ENCODE data around the gene UBE2D4. TPM values are rescaled to one million over a fixed set of nuclear protein-coding genes. Genes with fewer than 3 reads are reported as not detected.
"Not testable (repeated sequence)": the region's sequence is repeated elsewhere in the genome, so short reads cannot be mapped to it uniquely, and the experiment has no call there.

The UBE2D4 gene
- total and polyA plus RNA-seq, 9 donors: 9.1 to 32.1 (median 19.1) TPM

DNA sequence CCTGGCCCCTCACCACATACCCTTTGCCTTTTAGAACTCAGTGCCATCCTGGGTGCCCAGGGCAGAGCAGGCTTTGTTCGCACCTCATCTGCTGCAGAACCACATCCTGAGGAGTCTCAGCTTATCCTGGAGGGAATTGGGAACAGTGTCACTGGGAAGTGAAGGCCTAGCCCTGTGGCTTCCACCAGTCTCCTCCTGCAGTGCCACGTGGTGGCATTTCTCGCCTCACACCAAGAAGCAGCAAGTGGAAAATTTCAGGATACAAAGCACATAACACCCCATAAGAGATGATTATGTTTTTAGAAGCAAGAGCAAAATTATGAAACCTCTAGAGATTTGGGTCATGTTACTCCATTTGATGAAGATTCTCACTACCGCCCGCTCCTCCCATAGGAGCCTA is 26.8 kb downstream of the UBE2D4 start:
- H3K4me1 ChIP-seq (ENCODE audit: insufficient read depth): no peaks in the 10 kb centered on the region
- no peak overlapping the region for H3K4me3 ChIP-seq
- H3K27ac ChIP-seq: no peak overlapping the region
- intact Hi-C loops (cut with DNase I): no loop called here
- DNase-seq: no peak
- 97% methylated on average over 5 of the region's 5 CpGs for WGBS, 3 donors
- TF ChIP-seq CTCF (IDR thresholded peaks at IDR 0.05) (no peak), EP300 (IDR thresholded peaks at IDR 0.05) (no peak), POLR2A (IDR thresholded peaks at IDR 0.05) (no peak)
- H3K9me3 ChIP-seq: no peaks in the 10 kb centered on the region
- H3K27me3 ChIP-seq: no peaks in the 10 kb centered on the region
- no peaks in the 10 kb centered on the region for H3K36me3 ChIP-seq

- intact Hi-C loops (cut with DNase I): no loop called here
- TF ChIP-seq POLR2A (IDR thresholded peaks at IDR 0.05) (no peak), CTCF (IDR thresholded peaks at IDR 0.05) (no peak), EP300 (IDR thresholded peaks at IDR 0.05) (no peak)
- H3K4me3 ChIP-seq: no peak overlapping the region
- 46 to 64% (median 51%) methylated on average over 3 of the region's 3 CpGs for WGBS, 3 donors
- DNase-seq: no peak
- no peak overlapping the region for H3K27ac ChIP-seq
- no peaks in the 10 kb centered on the region for H3K27me3 ChIP-seq
- H3K36me3 ChIP-seq: no peaks in the 10 kb centered on the region
- H3K4me1 ChIP-seq (ENCODE audit: insufficient read depth): no peaks in the 10 kb centered on the region
- no peaks in the 10 kb centered on the region for H3K9me3 ChIP-seq
Observed at GRCh38 chr7:43954524-43955228, 28.4 kb downstream of the UBE2D4 start.

GRCh38 chr7:43956027-43956426 is 29.8 kb downstream of the UBE2D4 start:
- no peak for DNase-seq
- Histone ChIP-seq H3K27me3 (no peaks in the 10 kb centered on the region), H3K36me3 (no peaks in the 10 kb centered on the region), H3K4me3 (no peak overlapping the region), H3K9me3 (no peaks in the 10 kb centered on the region), H3K4me1 (ENCODE audit: insufficient read depth) (no peaks in the 10 kb centered on the region), H3K27ac (no peak overlapping the region)
- intact Hi-C loops (cut with DNase I): no loop called here
- TF ChIP-seq CTCF (IDR thresholded peaks at IDR 0.05) (no peak), POLR2A (IDR thresholded peaks at IDR 0.05) (no peak), EP300 (IDR thresholded peaks at IDR 0.05) (no peak)
- 65 to 78% (median 74%) methylated on average over 3 of the region's 3 CpGs for WGBS, 3 donors

- Histone ChIP-seq H3K4me1 (ENCODE audit: insufficient read depth) (no peaks in the 10 kb centered on the region), H3K27me3 (no peaks in the 10 kb centered on the region), H3K9me3 (no peaks in the 10 kb centered on the region), H3K36me3 (no peaks in the 10 kb centered on the region), H3K4me3 (no peak overlapping the region), H3K27ac (no peak overlapping the region)
- 25 to 38% (median 37%) methylated on average over 1 of the region's 1 CpG for WGBS, 3 donors
- TF ChIP-seq POLR2A (IDR thresholded peaks at IDR 0.05) (no peak), EP300 (IDR thresholded peaks at IDR 0.05) (no peak), CTCF (IDR thresholded peaks at IDR 0.05) (no peak)
- intact Hi-C loops (cut with DNase I): no loop called here
- DNase-seq: no peak
Observed at GRCh38 chr7:43960933-43961332, 34.7 kb downstream of the UBE2D4 start.

DNA sequence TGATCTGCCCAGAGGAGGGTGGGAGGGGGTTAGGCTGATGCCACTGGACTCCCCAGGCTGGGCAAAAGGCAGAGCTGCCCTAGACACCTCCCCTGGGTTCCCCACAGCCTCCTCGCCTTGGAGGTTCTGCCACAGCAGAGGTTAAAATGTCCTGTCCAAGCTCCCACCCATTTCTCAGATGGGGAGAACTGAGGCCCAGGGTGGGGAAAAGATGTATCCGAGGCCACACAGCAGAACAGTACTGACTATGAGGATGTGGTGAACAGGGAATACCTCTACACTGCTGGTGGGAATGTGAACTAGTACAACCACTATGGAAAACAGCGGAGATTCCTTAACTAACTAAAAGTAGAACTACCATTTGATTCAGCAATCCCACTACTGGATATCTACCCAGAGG is 40.2 kb downstream of the UBE2D4 start:
- H3K27me3 ChIP-seq; intact Hi-C loops (cut with DNase I); H3K9me3 ChIP-seq; H3K36me3 ChIP-seq; H3K27ac ChIP-seq; DNase-seq; H3K4me1 ChIP-seq (ENCODE audit: insufficient read depth); H3K4me3 ChIP-seq: not testable (repeated sequence)
- 92 to 100% (median 99%) methylated on average over 3 of the region's 3 CpGs for WGBS, 3 donors

- intact Hi-C loops (cut with DNase I); H3K27me3 ChIP-seq; H3K27ac ChIP-seq; H3K36me3 ChIP-seq; H3K9me3 ChIP-seq; H3K4me3 ChIP-seq; DNase-seq; H3K4me1 ChIP-seq (ENCODE audit: insufficient read depth): not testable (repeated sequence)
- WGBS, 3 donors: 78 to 85% (median 85%) methylated on average over 16 to 17 of the region's 20 CpGs
Observed at GRCh38 chr7:43968172-43969040, 42.2 kb downstream of the UBE2D4 start.

DNA sequence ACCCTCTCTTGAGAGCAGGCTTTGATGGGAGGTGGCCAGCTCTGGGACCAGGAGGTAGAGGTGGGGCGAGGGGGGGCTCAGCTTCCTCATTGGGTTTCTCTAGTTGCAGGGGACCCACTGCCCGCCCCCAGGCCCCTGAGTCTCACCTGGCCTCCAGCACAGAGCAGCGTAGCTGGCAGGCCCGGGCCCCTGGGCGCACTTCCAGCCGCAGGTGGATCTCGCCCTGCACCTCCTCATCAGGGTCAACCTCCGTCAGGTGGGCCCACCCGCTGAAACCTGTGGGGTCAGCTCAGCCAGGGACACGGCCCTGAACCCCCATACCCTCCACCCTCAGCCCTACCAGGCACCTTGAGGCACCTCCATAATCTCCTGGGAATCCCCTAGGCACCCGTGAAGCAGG is 43.4 kb downstream of the UBE2D4 start:
- H3K9me3 ChIP-seq; H3K4me1 ChIP-seq (ENCODE audit: insufficient read depth); DNase-seq; intact Hi-C loops (cut with DNase I); H3K27ac ChIP-seq; H3K36me3 ChIP-seq; H3K27me3 ChIP-seq; H3K4me3 ChIP-seq: not testable (repeated sequence)
- 92 to 97% (median 95%) methylated on average over 3 to 11 of the region's 11 CpGs for WGBS, 3 donors
